Activated CD8-positive, alpha-beta memory T cell treated with anti-CD3 and anti-CD28 coated beads for 48 hours (primary cell): ENCODE data around the gene BMPR1A.

Experiments used
- DNase-seq, 3 experiments: peaks; one replicate each; pipeline ENCODE4 v3.0.0-alpha.2; 2020; ENCODE audit warnings: low read depth in 2 of 3, low spot score in 2 of 3

Gene BMPR1A

GRCh38 chr10:86953747-86954680, 197.6 kb downstream of the BMPR1A start:
- no peak for DNase-seq

- no peak for DNase-seq
Observed at GRCh38 chr10:86954681-86955500, 198.5 kb downstream of the BMPR1A start.

- no peak for DNase-seq
Observed at GRCh38 chr10:86955501-86956194, 199.2 kb downstream of the BMPR1A start.

- no peak for DNase-seq
Observed at GRCh38 chr10:86956195-86956847, 199.9 kb downstream of the BMPR1A start.

- DNase-seq: no peak
Observed at GRCh38 chr10:86956848-86957448, 200.5 kb downstream of the BMPR1A start.

- DNase-seq: no peak
Observed at GRCh38 chr10:86957471-86958115, 201.2 kb downstream of the BMPR1A start, which contains the start of gene MMRN2. Gene MMRN2, minus strand, starts transcription at chr10:86957615. Its CDS starts 74 bp downstream, at chr10:86957541.

- DNase-seq: no peak
Observed at GRCh38 chr10:86958116-86958900, 201.9 kb downstream of the BMPR1A start, which contains the start of gene SNCG. Gene SNCG, plus strand, starts transcription at chr10:86958599. Its CDS starts 99 bp downstream, at chr10:86958698.

GRCh38 chr10:86958901-86959736, 202.7 kb downstream of the BMPR1A start:
- DNase-seq: no peak

GRCh38 chr10:86959737-86960002, 203.3 kb downstream of the BMPR1A start:
- DNase-seq: no peak

GRCh38 chr10:86960003-86960862, 203.8 kb downstream of the BMPR1A start:
- DNase-seq: no peak

GRCh38 chr10:86960863-86961434, 204.5 kb downstream of the BMPR1A start:
- no peak for DNase-seq

GRCh38 chr10:86961481-86962091, 205.2 kb downstream of the BMPR1A start:
- no peak for DNase-seq

GRCh38 chr10:86962136-86962980, 205.9 kb downstream of the BMPR1A start:
- no peak for DNase-seq

GRCh38 chr10:86962981-86963310, 206.5 kb downstream of the BMPR1A start:
- no peak for DNase-seq

- DNase-seq: no peak
Observed at GRCh38 chr10:86963341-86963919, 207.0 kb downstream of the BMPR1A start.
